Ishikawa (cell line): Measurements from ENCODE around the gene EIF3M.

Experiments used
- CEBPB ChIP-seq: IDR thresholded peaks from 2 replicates; pipeline ENCODE4 v1.6.1; 2012
- CREB1 ChIP-seq: IDR thresholded peaks from 2 replicates; pipeline ENCODE4 v1.6.1; 2012; ENCODE audit warnings: low read depth
- EGR1 ChIP-seq: IDR thresholded peaks from 2 replicates; pipeline ENCODE4 v1.6.1; 2012
- EP300 ChIP-seq: IDR thresholded peaks from 2 replicates; pipeline ENCODE4 v1.6.1; 2012; ENCODE audit warnings: borderline replicate concordance
- FOXM1 ChIP-seq: IDR thresholded peaks from 2 replicates; pipeline ENCODE4 v1.6.1; 2012; ENCODE audit warnings: low read depth, borderline replicate concordance
- NFIC ChIP-seq: IDR thresholded peaks from 2 replicates; pipeline ENCODE4 v1.6.1; 2012
- RAD21 ChIP-seq: IDR thresholded peaks from 2 replicates; pipeline ENCODE4 v1.6.1; 2012; ENCODE audit warnings: low read depth
- TAF1 ChIP-seq: IDR thresholded peaks from 2 replicates; pipeline ENCODE4 v1.6.1; 2012; ENCODE audit warnings: low read depth, mild to moderate bottlenecking
- TCF12 ChIP-seq: IDR thresholded peaks from 2 replicates; pipeline ENCODE4 v1.6.1; 2012; ENCODE audit warnings: low read depth
- TEAD4 ChIP-seq: IDR thresholded peaks from 2 replicates; pipeline ENCODE4 v1.6.1; 2012
- YY1 ChIP-seq: IDR thresholded peaks from 2 replicates; pipeline ENCODE4 v1.6.1; 2012; ENCODE audit warnings: low read depth
- ZBTB7A ChIP-seq: IDR thresholded peaks from 2 replicates; pipeline ENCODE4 v1.6.1; 2012; ENCODE audit warnings: low read depth
- TF ChIP-seq, protein P1 (sequence below): IDR thresholded peaks from 2 replicates; pipeline ENCODE4 v1.6.1; 2012
- TF ChIP-seq, protein P2 (sequence below): IDR thresholded peaks from 2 replicates; pipeline ENCODE4 v1.6.1; 2012; ENCODE audit warnings: low read depth, mild to moderate bottlenecking
- TF ChIP-seq, protein P3 (sequence below): IDR thresholded peaks from 2 replicates; pipeline ENCODE4 v1.6.1; 2012

Gene EIF3M

DNA sequence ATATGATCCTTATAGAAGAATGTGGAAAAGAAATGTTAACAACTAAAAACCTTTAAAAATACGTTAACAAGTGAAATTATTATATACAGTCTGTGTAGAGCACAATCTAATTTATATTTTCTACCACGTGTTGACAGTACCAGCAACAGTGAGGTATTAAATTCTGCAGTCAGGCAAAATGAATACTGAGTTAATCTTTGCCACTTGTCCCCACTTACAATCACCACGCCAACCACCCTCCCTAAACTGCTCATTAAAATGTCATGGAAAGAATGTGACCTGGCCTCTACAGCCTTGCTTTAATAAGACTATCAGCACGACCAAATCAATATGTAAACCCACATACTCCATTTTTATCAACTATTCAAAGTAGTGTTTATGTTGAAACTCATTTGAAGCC is 28.5 kb upstream of the EIF3M start:
- TF ChIP-seq TEAD4 (no peak), NFIC (no peak), EP300 (no peak), TCF12 (no peak), YY1 (no peak), ZBTB7A (no peak), TAF1 (no peak), FOXM1 (no peak), CEBPB (no peak), CREB1 (no peak)
- TF ChIP-seq, protein P1, sequence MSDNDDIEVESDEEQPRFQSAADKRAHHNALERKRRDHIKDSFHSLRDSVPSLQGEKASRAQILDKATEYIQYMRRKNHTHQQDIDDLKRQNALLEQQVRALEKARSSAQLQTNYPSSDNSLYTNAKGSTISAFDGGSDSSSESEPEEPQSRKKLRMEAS = no peak
- TF ChIP-seq, protein P2, sequence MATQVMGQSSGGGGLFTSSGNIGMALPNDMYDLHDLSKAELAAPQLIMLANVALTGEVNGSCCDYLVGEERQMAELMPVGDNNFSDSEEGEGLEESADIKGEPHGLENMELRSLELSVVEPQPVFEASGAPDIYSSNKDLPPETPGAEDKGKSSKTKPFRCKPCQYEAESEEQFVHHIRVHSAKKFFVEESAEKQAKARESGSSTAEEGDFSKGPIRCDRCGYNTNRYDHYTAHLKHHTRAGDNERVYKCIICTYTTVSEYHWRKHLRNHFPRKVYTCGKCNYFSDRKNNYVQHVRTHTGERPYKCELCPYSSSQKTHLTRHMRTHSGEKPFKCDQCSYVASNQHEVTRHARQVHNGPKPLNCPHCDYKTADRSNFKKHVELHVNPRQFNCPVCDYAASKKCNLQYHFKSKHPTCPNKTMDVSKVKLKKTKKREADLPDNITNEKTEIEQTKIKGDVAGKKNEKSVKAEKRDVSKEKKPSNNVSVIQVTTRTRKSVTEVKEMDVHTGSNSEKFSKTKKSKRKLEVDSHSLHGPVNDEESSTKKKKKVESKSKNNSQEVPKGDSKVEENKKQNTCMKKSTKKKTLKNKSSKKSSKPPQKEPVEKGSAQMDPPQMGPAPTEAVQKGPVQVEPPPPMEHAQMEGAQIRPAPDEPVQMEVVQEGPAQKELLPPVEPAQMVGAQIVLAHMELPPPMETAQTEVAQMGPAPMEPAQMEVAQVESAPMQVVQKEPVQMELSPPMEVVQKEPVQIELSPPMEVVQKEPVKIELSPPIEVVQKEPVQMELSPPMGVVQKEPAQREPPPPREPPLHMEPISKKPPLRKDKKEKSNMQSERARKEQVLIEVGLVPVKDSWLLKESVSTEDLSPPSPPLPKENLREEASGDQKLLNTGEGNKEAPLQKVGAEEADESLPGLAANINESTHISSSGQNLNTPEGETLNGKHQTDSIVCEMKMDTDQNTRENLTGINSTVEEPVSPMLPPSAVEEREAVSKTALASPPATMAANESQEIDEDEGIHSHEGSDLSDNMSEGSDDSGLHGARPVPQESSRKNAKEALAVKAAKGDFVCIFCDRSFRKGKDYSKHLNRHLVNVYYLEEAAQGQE = no peak

DNA sequence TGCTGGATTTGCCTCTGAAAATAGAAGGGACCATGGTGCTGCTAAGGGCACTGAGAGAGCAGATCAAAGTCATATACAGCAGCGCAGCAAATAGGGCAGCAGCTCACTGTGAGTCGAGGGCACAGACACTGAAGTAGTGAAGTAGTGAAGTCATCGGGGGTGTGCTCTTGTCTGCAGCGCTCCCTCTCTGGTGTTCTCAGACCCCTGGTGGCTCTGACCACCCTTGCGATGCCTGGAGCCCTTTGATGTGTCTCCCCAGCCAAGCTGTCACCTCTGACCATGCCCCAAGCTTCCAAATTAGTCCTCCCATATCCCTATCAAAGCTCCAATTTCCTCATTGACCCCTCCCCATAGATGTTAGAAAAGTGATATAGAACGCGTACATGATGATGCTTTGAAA is 27.7 kb upstream of the EIF3M start:
- TF ChIP-seq TCF12 = no peak
- TF ChIP-seq, protein P2 = no peak
- no peak for TF ChIP-seq EGR1
- TF ChIP-seq, protein P1 = no peak
- no peak for TF ChIP-seq CEBPB

DNA sequence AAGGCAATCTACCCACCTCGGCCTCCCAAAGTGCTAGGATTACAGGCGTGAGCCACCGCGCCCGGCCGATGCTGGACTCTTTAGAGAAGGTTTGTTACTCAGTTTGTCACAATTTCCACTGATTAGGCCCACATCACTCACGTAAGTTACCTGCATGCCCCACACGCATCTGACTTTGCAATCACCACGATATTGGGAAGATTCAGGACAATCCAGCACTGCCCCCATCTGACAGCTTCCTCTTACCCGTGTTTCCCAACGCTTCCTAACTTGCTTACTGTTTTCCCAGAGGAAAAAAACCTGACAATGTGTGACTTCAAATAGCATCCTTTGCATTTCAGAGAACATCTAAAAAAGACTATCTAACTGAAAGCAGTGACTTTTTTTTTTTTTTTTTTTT is 21.8 kb upstream of the EIF3M start:
- TF ChIP-seq RAD21 (peak; percentile 16; the same call in 1 of the 2 replicates), EP300 (no peak)

DNA sequence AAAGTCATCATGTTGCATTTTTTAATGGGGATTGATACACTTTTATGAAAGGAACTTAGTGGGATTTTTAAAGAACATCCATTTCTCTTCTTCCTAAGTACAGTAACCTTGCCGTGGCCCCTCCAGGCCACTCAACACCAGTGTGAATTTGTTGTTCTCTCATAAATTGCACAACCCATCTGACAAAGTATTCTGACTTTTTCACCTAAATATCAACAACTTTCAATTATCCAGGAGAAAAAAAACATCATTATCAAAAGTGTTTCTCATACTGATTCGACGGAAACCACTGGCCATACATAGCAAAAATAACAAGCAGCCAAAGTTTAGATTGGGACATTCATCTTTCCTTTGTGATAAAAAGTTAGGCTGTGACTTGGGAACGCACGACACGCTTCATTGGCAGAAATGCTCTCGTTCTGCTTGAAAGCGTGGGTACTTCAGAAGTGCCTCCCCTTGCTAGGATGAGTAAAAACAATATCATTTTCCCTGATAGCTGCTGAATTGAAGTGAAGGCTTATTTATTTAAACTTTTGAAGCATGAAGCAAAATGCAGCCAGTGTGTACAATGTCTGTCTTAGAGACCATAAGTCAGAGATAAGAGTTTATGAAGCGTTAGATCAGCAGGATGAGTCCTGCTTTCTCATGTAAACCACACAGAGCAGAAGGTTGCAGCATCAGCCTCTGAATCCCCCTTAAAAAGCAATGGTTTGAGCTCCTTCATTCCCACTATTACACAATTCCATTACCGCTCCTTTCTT is 20.6 kb upstream of the EIF3M start:
- TF ChIP-seq YY1 (no peak), TCF12 (no peak), CEBPB (no peak)

DNA sequence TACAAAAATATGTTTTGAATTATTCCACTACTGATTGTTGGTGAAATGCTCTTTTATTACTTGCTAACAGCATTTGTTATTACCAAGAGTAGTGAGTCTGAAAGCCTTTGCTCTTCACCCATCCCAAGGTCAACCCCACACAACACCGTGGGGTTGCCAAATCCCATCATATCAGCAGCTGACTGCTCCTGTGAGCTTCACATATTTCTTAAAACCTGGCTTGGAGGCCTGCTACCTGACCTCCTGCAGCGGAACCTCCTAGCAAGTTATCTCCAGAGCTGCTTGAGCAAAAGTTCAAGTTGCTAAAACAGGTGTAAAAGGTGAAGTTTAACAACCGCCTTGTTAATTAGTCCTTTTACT is 20.1 kb upstream of the EIF3M start:
- no peak for TF ChIP-seq TCF12

DNA sequence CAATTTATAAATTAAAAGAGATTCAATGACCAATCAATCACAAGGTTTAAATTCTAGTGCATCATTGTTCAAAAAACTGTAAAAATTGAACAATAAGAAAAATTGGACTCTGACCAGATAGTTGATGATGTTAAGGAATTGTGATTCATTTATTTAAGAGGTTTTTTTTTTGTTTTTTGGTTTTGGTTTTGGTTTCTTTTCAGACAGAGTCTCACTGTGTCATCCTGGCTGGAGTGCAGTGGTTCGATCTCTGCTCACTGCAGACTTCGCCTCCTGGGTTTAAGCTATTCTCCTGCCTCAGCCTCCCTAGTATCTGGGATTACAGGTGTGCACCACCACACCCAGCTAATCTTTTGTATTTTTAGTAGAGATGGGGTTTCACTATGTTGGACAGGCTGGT is 17.1 kb upstream of the EIF3M start:
- no peak for TF ChIP-seq TEAD4
- TF ChIP-seq EGR1 = no peak
- TF ChIP-seq, protein P1 = no peak

DNA sequence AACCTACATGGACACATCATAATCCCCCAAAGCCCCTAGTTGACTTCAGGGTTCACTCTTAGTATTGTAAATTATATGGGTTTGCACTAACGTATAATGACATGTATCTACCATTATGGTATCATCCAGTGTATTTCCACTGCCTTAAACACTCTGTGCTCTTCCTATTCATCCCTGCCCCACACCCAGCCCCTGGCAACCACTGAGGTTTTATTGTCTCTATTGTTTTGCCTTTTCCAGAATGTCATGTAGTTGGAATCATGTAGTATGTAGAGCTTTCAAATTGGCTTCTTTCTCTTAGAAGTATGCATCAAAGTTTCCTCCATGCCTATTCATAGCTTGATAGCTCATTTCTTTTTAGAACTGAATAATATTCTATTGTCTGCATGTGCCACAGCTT is 16.5 kb upstream of the EIF3M start:
- TF ChIP-seq TAF1 = no peak
- TF ChIP-seq EGR1 = no peak
- no peak for TF ChIP-seq NFIC
- TF ChIP-seq EP300 = no peak
- no peak for TF ChIP-seq FOXM1
- TF ChIP-seq, protein P2 = no peak
- TF ChIP-seq, protein P1 = no peak
- TF ChIP-seq TEAD4 = no peak
- TF ChIP-seq, protein P3, sequence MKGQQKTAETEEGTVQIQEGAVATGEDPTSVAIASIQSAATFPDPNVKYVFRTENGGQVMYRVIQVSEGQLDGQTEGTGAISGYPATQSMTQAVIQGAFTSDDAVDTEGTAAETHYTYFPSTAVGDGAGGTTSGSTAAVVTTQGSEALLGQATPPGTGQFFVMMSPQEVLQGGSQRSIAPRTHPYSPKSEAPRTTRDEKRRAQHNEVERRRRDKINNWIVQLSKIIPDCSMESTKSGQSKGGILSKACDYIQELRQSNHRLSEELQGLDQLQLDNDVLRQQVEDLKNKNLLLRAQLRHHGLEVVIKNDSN = no peak
- TF ChIP-seq ZBTB7A = no peak
- no peak for TF ChIP-seq RAD21
